ENCODE data around the gene CLASP1.

Gene CLASP1

GRCh38 chr2:121472470-121472993, 176.7 kb downstream of the CLASP1 start:
- Mint-ChIP-seq H3K36me3 (ENCODE audit: low read depth) (peaks cover 41% of the 10 kb centered on the region), H3K27ac (peak overlapping the region; percentile 12 to 54 (median 24)), H3K4me1 (peaks cover 39% of the 10 kb centered on the region), H3K4me3 (no peak overlapping the region), H3K9me3 (no peaks in the 10 kb centered on the region), H3K27me3 (ENCODE audit: low read depth) (no peaks in the 10 kb centered on the region)
- TF ChIP-seq, protein P1, sequence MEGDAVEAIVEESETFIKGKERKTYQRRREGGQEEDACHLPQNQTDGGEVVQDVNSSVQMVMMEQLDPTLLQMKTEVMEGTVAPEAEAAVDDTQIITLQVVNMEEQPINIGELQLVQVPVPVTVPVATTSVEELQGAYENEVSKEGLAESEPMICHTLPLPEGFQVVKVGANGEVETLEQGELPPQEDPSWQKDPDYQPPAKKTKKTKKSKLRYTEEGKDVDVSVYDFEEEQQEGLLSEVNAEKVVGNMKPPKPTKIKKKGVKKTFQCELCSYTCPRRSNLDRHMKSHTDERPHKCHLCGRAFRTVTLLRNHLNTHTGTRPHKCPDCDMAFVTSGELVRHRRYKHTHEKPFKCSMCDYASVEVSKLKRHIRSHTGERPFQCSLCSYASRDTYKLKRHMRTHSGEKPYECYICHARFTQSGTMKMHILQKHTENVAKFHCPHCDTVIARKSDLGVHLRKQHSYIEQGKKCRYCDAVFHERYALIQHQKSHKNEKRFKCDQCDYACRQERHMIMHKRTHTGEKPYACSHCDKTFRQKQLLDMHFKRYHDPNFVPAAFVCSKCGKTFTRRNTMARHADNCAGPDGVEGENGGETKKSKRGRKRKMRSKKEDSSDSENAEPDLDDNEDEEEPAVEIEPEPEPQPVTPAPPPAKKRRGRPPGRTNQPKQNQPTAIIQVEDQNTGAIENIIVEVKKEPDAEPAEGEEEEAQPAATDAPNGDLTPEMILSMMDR (IDR thresholded peaks at IDR 0.05; ENCODE audit: unreplicated experiment in 3 of 3) = no peak

DNA sequence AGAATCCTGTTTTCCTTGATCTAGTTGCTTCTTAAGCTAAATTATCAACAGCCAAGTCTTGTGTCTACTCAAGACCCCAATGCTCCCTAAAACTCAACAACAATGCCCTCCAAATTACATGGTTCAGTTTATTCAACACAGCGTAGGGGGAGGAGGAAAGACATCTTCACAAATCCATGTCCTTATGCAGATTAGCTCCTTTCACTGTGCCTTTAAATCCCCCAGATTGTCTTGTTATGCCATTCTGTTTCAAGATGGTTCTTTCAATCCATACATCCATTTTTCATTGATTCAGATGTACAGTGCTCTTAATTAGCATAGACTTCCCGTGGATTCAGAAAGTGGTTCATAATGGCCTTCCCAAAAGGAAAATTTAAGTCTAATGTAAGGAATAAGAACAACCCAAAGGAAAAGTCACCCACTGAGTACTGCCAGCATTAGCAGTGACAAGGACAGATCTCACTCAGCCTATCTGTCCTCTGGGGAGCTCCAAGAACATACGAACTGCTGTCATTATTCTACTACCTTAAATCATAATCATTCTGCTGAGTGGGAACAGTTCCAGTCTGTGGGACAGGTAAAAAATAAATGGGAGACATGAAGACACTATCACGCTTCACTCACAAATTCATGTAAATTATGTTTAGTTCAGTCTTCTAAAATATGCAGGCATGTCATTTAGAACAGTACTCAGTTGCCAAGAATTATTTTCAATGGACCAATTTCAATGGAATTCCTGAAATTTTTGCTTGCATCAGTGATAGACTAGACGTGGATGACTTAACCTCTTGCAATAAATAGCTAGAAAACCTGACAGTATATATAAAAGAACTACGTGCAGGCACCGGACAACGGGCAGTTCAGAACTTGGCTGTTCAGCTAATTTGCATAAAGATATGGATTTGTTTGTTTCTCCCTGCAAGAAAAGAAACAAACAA, 177.5 kb downstream of the CLASP1 start:
- TF ChIP-seq, protein P1 (IDR thresholded peaks at IDR 0.05; ENCODE audit: unreplicated experiment in 3 of 3) = no peak
- Mint-ChIP-seq H3K27me3 (ENCODE audit: low read depth) (no peaks in the 10 kb centered on the region), H3K27ac (peak overlapping the region; percentile 12 to 54 (median 24)), H3K4me3 (no peak overlapping the region), H3K9me3 (no peaks in the 10 kb centered on the region), H3K36me3 (ENCODE audit: low read depth) (peaks cover 48% of the 10 kb centered on the region), H3K4me1 (peaks cover 35% of the 10 kb centered on the region)

GRCh38 chr2:121470917-121471316, 178.3 kb downstream of the CLASP1 start:
- TF ChIP-seq, protein P1 (IDR thresholded peaks at IDR 0.05; ENCODE audit: unreplicated experiment in 3 of 3) = no peak
- H3K36me3 Mint-ChIP-seq (ENCODE audit: low read depth) = peaks cover 57% of the 10 kb centered on the region
- H3K4me1 Mint-ChIP-seq = peaks cover 26% of the 10 kb centered on the region
- no peak overlapping the region for H3K27ac Mint-ChIP-seq
- H3K27me3 Mint-ChIP-seq (ENCODE audit: low read depth) = no peaks in the 10 kb centered on the region
- H3K4me3 Mint-ChIP-seq = no peak overlapping the region
- H3K9me3 Mint-ChIP-seq = no peaks in the 10 kb centered on the region

GRCh38 chr2:121469356-121469755, 179.9 kb downstream of the CLASP1 start:
- TF ChIP-seq, protein P1 (IDR thresholded peaks at IDR 0.05; ENCODE audit: unreplicated experiment in 3 of 3) = no peak
- Mint-ChIP-seq H3K27me3 (ENCODE audit: low read depth) (no peaks in the 10 kb centered on the region), H3K36me3 (ENCODE audit: low read depth) (peaks cover 68% of the 10 kb centered on the region), H3K4me3 (no peak overlapping the region), H3K9me3 (no peaks in the 10 kb centered on the region), H3K27ac (no peak overlapping the region), H3K4me1 (peaks cover 22% of the 10 kb centered on the region)

DNA sequence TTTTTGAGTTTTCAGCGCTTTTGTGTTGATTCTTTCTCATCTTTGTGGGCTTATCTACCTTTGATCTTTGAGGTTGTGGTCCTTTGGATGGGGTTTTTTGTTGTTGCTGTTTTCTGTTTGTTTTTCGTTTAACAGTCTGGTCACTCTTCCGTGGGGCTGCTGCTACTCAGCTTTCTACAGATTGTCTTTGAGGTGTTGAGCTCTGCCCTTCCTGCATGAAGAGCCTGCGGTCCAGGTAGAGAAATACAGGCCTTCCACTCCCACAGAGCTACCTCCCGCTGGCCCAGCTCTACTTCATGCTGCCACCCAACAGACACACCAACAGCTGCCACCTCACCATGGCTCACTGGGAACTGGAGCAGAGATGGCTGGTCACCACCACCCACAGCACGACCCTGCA, 180.3 kb downstream of the CLASP1 start:
- Mint-ChIP-seq H3K27me3 (ENCODE audit: low read depth) (no peaks in the 10 kb centered on the region), H3K4me3 (no peak overlapping the region), H3K36me3 (ENCODE audit: low read depth) (peaks cover 68% of the 10 kb centered on the region), H3K4me1 (peaks cover 22% of the 10 kb centered on the region), H3K27ac (no peak overlapping the region), H3K9me3 (no peaks in the 10 kb centered on the region)
- TF ChIP-seq, protein P1 (IDR thresholded peaks at IDR 0.05; ENCODE audit: unreplicated experiment in 3 of 3) = no peak
